NCI-H1694 (cell line): Measurements from ENCODE around the gene SLC12A7.
"Not testable (repeated sequence)": the region's sequence is repeated elsewhere in the genome, so short reads cannot be mapped to it uniquely, and the experiment has no call there.

Experiments
- DNase-seq: peaks from one replicate; lab custom pipeline; 2025; lab: John Stamatoyannopoulos, UW

SLC12A7 gene

DNA sequence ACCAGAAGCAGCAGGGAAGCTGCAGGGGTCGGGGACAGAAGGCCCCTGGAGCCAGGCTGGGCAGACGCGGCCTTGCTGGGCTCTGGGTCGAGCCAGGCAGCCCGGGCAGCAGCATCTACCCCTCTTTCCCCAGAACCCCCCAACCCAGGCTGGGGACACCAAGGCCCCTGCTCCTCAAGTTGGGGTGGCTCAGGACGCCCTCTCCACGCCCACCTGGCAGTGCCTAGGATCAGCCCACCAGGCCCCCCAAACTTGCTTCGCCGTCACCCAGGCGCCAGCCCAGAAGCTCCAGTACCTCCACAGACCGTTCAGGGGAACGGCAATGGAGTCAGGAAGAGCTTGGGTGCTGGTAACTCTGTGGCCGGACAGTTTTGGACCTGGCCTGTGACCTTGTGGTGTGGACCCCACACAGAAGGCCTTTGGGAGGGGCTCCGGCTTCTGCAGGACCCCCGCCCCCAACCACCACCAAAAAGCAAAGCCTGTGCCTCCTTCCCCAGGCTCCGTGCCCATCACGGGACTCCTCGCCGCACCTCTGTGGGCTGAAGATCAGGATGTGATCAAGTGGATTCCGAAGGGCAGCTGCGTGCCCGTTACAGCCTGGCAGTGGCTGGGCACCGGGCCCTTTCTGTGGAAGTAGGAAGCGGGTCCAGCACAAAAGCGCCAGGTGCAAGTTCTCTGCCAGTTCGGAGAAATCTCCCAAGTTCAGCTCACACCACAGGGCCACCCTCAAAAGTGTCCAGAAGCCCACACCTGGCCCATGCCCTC lies 2.1 kb downstream of the SLC12A7 start:
- no peak for DNase-seq

GRCh38 chr5:1108865-1109174 lies 3.0 kb downstream of the SLC12A7 start:
- no peak for DNase-seq

DNA sequence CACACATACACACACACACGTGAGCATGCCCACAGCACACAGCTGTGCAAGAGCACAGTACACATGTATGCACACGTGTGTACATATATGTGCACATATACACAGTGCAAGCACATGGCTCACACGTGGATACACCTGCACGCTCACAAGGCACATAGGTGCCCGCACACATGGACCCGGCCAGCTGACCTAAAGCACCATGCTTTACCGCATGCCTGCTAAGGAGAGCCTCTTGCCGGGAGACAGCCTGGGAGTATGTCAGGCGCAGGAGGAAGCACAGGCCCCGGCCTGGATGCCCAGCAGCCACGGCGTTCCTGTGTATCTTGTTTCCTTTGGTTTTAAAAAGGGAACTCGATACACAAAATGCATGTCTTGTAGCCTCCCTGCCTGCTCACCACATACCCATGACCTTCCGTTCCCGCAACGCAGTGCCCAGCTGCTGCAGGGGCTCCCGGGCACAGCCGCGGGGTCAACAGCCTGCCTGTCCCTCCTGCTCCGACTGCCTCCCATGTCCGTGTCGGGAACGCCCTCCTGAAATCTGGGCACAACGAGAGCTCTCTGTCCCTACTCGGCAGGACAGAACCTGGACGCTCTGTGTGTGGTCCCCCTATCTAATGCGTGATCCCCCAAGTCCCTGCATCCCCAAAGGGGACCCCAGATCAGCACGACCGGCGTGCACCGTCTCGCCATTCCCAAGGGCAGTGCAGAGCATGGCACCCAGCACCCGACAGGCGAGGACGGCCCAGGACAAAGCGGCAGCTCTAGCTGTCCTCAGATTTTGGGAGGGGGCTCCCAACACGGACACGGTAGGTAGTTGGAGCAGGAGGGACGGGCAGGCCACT lies 3.6 kb downstream of the SLC12A7 start:
- DNase-seq = no peak

DNA sequence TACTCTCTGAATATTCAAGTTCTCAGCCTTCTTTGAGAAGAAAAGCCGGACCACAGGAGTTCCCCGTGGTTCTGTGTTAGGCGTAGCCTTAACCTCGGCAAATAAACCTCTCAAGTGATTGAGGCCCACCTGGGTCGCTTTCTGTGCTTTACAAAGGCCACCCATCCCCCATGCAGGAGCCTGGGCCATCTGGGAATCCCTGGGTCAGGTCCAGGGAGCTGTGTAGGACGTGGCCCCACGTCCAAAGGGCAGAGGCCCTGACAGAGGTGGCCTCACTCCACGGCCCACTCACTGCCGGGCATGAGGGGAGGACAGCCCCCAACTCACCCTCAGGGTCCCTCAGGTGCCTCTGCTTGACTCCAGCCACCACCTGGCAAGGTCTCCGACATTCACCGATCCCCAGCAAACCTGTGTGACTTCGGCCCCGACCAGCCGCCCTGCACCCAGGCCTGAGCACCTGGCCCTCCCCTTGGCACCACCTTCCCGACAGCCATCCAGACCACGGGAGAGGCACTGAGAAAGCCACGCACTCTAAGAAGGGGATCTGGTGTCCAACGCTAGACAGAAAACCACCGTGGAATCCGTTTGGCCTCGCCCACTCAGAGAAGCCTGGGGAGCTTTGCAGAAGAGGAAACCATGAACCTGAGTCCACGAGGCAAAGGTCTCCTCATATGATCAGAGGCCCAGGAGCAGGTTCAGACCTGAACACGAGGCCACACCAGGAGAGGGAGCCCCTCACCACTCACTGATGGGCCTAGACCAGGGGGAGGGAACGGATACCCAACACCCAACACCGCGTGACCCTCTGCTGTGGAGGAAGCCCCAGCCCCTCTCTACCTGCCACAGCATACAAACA lies 4.5 kb downstream of the SLC12A7 start:
- no peak for DNase-seq

- no peak for DNase-seq
Measured at GRCh38 chr5:1106385-1107166, 5.3 kb downstream of the SLC12A7 start.

- no peak for DNase-seq
Measured at GRCh38 chr5:1105350-1106265, 6.3 kb downstream of the SLC12A7 start.

DNA sequence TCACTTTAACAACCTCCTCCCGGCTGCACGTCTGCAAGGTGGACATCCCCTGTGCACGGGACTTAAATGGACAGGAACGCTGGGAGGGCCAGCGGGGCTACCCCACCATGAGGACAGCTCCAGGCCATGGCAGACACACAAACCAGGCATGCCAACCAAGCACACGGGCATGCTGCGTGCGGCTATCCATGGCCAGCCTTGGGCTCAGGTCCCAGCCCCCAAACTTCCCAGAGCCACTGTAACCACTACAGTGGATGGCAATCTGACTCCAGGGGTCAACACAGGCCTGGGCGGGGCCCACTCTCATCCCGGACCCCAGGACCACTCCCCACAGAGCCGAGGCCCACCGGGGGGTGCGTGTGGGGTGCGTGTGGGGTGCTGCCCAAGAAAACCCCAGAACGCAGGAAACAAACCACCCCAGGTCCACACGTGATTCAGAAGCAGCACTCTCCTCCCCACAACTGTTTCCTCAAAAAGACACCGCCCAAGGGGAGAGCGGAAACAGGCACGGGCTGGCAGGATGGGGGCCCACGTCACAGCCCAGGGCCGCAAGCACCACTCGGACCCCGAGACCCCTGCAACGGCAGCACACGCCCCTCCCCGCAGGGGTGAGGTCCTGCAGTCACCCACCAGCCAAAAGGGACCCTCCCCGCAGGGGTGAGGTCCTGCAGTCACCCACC lies 7.4 kb downstream of the SLC12A7 start:
- no peak for DNase-seq

- no peak for DNase-seq
Measured at GRCh38 chr5:1103505-1104326, 8.1 kb downstream of the SLC12A7 start.

DNA sequence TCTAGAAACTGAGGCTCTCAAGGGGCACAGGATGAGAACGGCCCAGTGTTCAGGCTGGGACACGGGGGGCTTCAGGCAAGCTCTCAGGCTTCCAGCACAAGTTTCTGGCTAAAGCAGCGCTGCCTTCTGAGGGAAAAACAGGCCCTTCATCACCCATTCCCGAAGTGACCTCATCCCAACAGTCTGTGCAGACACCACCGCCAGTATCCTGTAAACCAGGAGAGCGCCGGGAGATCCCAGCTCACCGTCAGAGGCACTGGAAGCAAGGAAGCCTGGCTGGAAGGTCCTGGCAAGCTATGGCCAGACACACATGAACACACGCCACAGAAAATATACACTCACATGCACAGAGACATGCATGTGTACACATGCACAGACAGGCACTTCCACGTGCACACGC lies 8.8 kb downstream of the SLC12A7 start:
- no peak for DNase-seq

GRCh38 chr5:1101961-1102713 lies 9.7 kb downstream of the SLC12A7 start:
- no peak for DNase-seq

DNA sequence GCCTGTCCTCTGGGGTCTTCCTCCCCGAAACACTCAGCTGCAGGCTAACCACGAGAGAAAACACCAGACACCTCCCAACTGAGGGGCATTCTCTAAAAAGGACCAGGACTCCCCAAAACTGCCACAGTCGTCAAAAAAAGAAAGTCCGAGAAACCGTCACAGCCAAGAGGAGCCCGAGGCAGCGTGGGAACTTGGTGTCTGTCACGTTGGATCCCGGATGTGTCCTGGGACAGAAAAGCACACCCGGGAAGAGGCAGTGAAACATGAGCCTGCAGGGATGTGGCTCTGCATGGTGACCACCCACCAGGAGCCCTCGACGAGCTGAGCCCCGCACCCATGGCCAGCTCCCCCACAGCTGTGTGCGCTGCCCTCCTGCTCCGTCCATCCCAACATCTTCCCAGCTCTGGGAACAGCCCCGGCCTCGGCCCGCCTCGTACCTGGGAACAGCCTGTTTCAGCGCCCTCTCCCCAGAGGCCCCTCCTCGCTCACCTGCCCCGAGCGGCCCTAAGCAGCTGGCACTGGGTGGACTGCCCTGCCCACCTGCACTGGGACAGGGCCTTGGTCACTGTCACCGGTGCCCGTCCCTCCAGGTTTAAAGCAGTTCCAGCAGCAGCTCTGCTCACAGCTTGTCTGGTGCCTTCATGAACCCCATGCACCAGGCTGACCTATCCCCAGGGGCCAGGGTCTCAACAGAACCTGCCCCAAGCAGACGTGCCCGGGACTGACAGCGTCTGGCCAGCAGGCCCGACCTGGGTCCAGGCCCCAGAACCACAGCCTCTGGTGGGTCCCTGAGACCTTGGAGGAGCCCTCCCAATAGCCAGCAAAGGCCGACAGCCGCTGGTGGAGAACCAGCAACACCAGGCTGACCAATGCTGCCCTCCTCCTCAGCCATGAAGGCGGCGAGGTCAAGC lies 10.9 kb downstream of the SLC12A7 start:
- DNase-seq = no peak

DNA sequence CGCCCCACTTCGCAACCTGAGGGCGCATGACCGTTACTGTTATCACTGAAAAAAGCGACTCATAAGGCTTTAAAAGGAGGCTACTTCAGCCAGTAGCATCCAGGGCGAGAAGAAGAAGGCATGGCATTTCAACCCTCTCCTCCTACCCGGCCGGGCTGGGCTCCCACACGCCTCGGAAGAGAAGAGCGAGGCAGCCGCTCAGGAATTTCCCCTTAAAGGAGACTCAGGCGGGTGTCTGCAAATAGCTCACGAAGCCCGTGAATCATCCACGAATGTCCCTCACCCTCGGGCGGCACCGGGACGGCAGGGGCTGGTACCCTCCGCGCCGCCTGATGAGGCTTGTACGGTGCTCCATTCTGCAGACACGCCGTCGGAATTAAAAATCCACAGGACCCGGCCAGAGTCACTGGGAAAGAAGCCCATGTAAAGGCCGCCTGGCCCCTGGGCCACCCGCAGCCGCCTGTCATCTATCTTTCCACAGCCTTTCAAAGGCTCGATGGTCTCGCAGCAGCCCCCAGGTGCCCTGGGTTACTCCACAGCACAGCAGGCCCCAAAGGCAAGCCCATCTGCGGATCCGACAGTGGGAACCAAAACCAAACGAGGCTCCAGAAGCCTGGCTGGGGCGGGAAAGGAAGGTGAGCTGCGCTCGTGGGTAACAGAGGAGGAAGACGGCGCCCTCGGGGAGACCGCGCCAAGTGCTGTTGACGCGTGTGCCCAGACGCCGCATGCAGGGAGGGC lies 11.8 kb downstream of the SLC12A7 start:
- no peak for DNase-seq

- no peak for DNase-seq
Measured at GRCh38 chr5:1098986-1099597, 12.8 kb downstream of the SLC12A7 start.

- not testable (repeated sequence) for DNase-seq
Measured at GRCh38 chr5:1097988-1098385, 13.9 kb downstream of the SLC12A7 start.

- DNase-seq = no peak
Measured at GRCh38 chr5:1097381-1097987, 14.4 kb downstream of the SLC12A7 start.

DNA sequence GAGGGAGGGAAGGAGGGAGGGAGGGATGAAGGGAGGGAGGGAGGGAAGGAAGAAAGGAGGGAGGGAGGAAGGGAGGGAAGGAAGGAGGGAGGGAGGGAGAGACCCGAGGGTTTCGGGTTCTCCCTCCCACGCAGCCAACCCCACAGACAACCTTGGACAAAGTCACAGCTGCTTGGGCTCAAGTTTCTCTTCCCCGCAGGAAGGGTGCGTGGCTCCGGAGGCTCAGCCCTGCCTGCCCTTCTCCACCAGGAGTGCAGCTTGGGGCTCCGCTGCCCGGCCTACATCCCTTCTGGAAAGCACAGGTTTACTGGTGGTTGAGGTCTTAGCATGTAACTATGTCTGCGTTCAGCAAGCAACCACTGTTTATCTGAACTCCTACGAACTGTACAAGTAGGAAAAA lies 15.0 kb downstream of the SLC12A7 start:
- DNase-seq = no peak
